ENCODE data around the gene C17orf58. TPM values are rescaled to one million over a fixed set of nuclear protein-coding genes. Genes with fewer than 3 reads are reported as not detected.

Gene C17orf58
- total and polyA plus RNA-seq, 2 of the 4 experiments (the other 2 are of a cell fraction) = 7.2 to 10.2 TPM

DNA sequence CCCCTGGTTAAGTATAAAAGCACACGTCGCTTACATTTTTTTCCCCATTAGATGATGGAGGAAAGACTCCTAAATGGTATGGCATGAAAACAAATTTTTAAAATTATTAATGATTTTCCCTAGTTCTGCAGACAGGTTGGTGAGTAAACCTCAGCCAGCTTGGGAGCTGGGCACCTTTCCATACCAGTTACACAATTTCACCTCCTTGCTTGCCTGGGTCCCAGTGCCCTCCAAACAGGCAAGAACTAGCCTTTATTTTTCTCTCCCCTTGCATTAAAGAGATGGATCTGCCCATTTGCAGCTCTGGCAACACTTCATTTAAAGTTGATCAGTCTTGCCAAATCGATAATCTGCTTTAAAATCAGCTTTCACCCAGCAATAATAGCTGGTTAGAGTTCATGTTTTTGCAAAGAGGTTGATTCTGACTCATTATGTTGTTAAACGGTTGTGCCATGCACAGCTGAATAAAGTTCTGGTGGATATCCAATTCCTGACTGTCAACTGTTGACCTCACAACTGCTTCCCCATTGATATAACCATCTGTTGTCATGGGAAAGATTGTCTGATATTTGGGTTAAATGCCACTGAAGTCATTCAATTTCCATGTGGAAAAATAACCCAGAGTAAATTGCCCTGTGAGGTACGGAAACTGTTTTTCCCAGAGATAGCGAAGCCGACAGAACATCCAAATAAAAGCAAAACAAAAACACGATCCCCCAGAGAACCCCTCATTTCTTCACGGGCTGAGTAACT is 1.3 kb downstream of the C17orf58 start:
- H2BK20ac ChIP-seq (ENCODE audit: low read depth, low read length) = no peak overlapping the region
- no peak overlapping the region for H2AK5ac ChIP-seq (ENCODE audit: low read depth, low read length)
- peaks cover 8% of the 10 kb centered on the region; the same call in 1 of the 2 replicates for H3K9me1 ChIP-seq (ENCODE audit: insufficient read depth, low read length)
- H4K91ac ChIP-seq (ENCODE audit: insufficient read depth, low read depth, low read length) = no peak overlapping the region
- no peak overlapping the region for H3K27ac ChIP-seq (ENCODE audit: insufficient read depth, low read length)
- H3K27me3 ChIP-seq (ENCODE audit: control insufficient read depth, insufficient read depth, low read length) = no peaks in the 10 kb centered on the region
- no peak overlapping the region for H3K18ac ChIP-seq (ENCODE audit: low read depth, low read length)
- H2BK5ac ChIP-seq (ENCODE audit: low read depth, low read length, poor library complexity, severe bottlenecking) = no peak overlapping the region
- H2AFZ ChIP-seq (replicated peaks; ENCODE audit: low read length, poor library complexity) = no peak overlapping the region
- no peaks in the 10 kb centered on the region for H3K9me3 ChIP-seq (ENCODE audit: control insufficient read depth, insufficient read depth, low read length)
- WGBS, 2 experiments (ENCODE audit: extremely low coverage in 2 of 2, insufficient read length in 1 of 2) = no CpG with 5 or more reads among the region's 9 CpGs
- no peak overlapping the region for H2BK120ac ChIP-seq (ENCODE audit: low read depth, low read length)
- ChIA-PET CTCF (interaction anchor here (1.4 kb wide), 1 partner anchor 32 kb away, joined by 3 read pairs; no protein-coding TSS in a partner anchor), POLR2A (ENCODE audit: unreplicated experiment) (interaction anchor here (0.5 kb wide), 1 partner anchor 204 kb away, joined by 3 read pairs; no protein-coding TSS in a partner anchor)
- peak overlapping the region; percentile 98 for H3K4me2 ChIP-seq (ENCODE audit: low read depth, low read length)
- TF ChIP-seq RCOR1 (IDR thresholded peaks at IDR 0.05; ENCODE audit: insufficient replicate concordance, low read length) (no peak), CEBPB (IDR thresholded peaks at IDR 0.05; ENCODE audit: low read depth, low read length) (peak; percentile 67), FOS (IDR thresholded peaks at IDR 0.05; ENCODE audit: low read depth, low read length) (peak; percentile 32; the same call in 1 of the 2 replicates), SMC3 (IDR thresholded peaks at IDR 0.05; ENCODE audit: low read depth, low read length) (no peak), CHD1 (IDR thresholded peaks at IDR 0.05; ENCODE audit: low read depth, low read length) (no peak), MXI1 (IDR thresholded peaks at IDR 0.05; ENCODE audit: borderline replicate concordance, low read depth, low read length) (no peak), MAZ (IDR thresholded peaks at IDR 0.05; ENCODE audit: borderline replicate concordance, low read depth, low read length) (no peak), RFX5 (IDR thresholded peaks at IDR 0.05; ENCODE audit: low read depth, low read length) (no peak)
- TF ChIP-seq, protein P1, sequence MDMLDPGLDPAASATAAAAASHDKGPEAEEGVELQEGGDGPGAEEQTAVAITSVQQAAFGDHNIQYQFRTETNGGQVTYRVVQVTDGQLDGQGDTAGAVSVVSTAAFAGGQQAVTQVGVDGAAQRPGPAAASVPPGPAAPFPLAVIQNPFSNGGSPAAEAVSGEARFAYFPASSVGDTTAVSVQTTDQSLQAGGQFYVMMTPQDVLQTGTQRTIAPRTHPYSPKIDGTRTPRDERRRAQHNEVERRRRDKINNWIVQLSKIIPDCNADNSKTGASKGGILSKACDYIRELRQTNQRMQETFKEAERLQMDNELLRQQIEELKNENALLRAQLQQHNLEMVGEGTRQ (IDR thresholded peaks at IDR 0.05; ENCODE audit: low read depth, low read length) = no peak
- H3K56ac ChIP-seq (ENCODE audit: extremely low read depth, insufficient read depth, low read length) = no peak overlapping the region
- no peaks in the 10 kb centered on the region for H4K20me1 ChIP-seq (ENCODE audit: insufficient read depth, low read length)
- no peak overlapping the region for H3K9ac ChIP-seq (ENCODE audit: low read depth, low read length)
- intact Hi-C loops (cut with micrococcal nuclease) (loop anchor here (10.0 kb wide), 1 partner anchor 210 kb away; no protein-coding TSS in a partner anchor), dilution Hi-C loops (cut with HindIII; ENCODE audit: low sequenced_read_pairs, unreplicated experiment) (no loop called here), in situ Hi-C loops (cut with MboI; ENCODE audit: low sequenced_read_pairs) (no loop called here)
- peaks cover 8 to 13% of the 10 kb centered on the region in 2 experiments; a peak in 3 of 4 replicates for H3K79me1 ChIP-seq (ENCODE audit: low read depth in 1 of 2, low read length in 2 of 2)
- DNase-seq (peak; percentile 83), ATAC-seq (ENCODE audit: low read depth) (no peak)
- no peak overlapping the region for H3K14ac ChIP-seq (replicated peaks; ENCODE audit: low read depth, low read length)
- H4K8ac ChIP-seq (ENCODE audit: low read depth in 2 of 2, low read length in 2 of 2) = no peak overlapping the region
- no TSS peak for BruUV-seq (replicated peaks)
- H3K4ac ChIP-seq (ENCODE audit: low read depth, low read length) = no peak overlapping the region
- H3K23ac ChIP-seq (ENCODE audit: low read depth, low read length) = 0 out of 2 replicates have a peak overlapping the region, but pooled peaks have one; percentile 13
- peaks cover 5% of the 10 kb centered on the region; the same call in 1 of the 2 replicates for H3K4me1 ChIP-seq (ENCODE audit: control insufficient read depth, insufficient read depth, low read length)
- no peaks in the 10 kb centered on the region for H3K36me3 ChIP-seq (ENCODE audit: control insufficient read depth, insufficient read depth, low read length)
- H3K4me3 ChIP-seq (ENCODE audit: insufficient read depth, low read depth, low read length) = peak overlapping the region; percentile 64
- no peak overlapping the region for H2BK15ac ChIP-seq (ENCODE audit: low read depth, low read length)
- no peak overlapping the region for H4K5ac ChIP-seq (ENCODE audit: low read depth, low read length)
- H2AK9ac ChIP-seq (replicated peaks; ENCODE audit: low read depth, low read length, poor library complexity) = no peak overlapping the region

All from IMR-90 (cell line).